Lung (tissue), 12 donors: ENCODE measurements around the gene ACSF3. TPM values are rescaled to one million over a fixed set of nuclear protein-coding genes. Genes with fewer than 3 reads are reported as not detected.

Experiments
- ATAC-seq: fragments of 200-7000 bp; cut with Tn5 transposase; one replicate; pipeline ENCODE4 v1.9.1; 2020; ENCODE audit warnings: moderate number of reproducible peaks; ENCODE audit not compliant: insufficient read depth, low FRiP score
- DNase-seq, 3 donors: peaks; one replicate each; pipeline ENCODE4 v3.0.0-alpha.2; 2013 to 2017
- H3K27ac ChIP-seq, 2 donors: one replicate each; pipeline ENCODE4 v1.5.1; 2013; ENCODE audit warnings: mild to moderate bottlenecking in 2 of 2, moderate library complexity in 2 of 2, control low read depth in 1 of 2, inconsistent platforms in 1 of 2, low read depth in 1 of 2, low read length in 1 of 2
- H3K27me3 ChIP-seq, 3 donors: one replicate each; pipeline ENCODE4 v1.5.1; 2013; ENCODE audit warnings: low read length in 2 of 3; ENCODE audit not compliant: control insufficient read depth in 3 of 3, insufficient read depth in 3 of 3
- H3K36me3 ChIP-seq, 4 donors: one replicate each; pipeline ENCODE4 v1.5.1; 2013; ENCODE audit warnings: low read length in 4 of 4, mild to moderate bottlenecking in 1 of 4, moderate library complexity in 1 of 4; ENCODE audit not compliant: control insufficient read depth in 4 of 4, insufficient read depth in 4 of 4
- H3K4me1 ChIP-seq, 5 donors: one replicate each; pipeline ENCODE4 v1.5.1; 2013; ENCODE audit warnings: low read length in 5 of 5, mild to moderate bottlenecking in 2 of 5, moderate library complexity in 1 of 5; ENCODE audit not compliant: control insufficient read depth in 5 of 5, insufficient read depth in 5 of 5
- H3K4me3 ChIP-seq: one replicate; pipeline ENCODE4 v1.5.1; 2013; ENCODE audit warnings: mild to moderate bottlenecking, control low read depth, moderate library complexity
- H3K9ac ChIP-seq, 2 donors: one replicate each; pipeline ENCODE4 v1.5.1; 2013; ENCODE audit warnings: low read length in 2 of 2, control low read depth in 1 of 2; ENCODE audit not compliant: insufficient read depth in 1 of 2
- H3K9me3 ChIP-seq, 4 donors: one replicate each; pipeline ENCODE4 v1.5.1; 2013; ENCODE audit warnings: low read length in 3 of 4, mild to moderate bottlenecking in 1 of 4, moderate library complexity in 1 of 4; ENCODE audit not compliant: control insufficient read depth in 4 of 4, insufficient read depth in 3 of 4
- CTCF ChIP-seq: IDR thresholded peaks from 2 replicates; pipeline ENCODE4 v1.5.1; 2012; ENCODE audit warnings: mild to moderate bottlenecking; ENCODE audit errors: control extremely low read depth, extremely low read depth
- WGBS, 2 donors: extraction: QIAGEN DNeasy Blood & Tissue Kit; methylation state at CpG; one replicate each; pipeline ENCODE4 v1.1.7; 2013; 5-methylcytosine and 5-hydroxymethylcytosine counted together
- polyA plus RNA-seq, 2 donors: library from polyadenylated mRNA; stranded (reverse); fragments of 200-250 nt; gene quantifications; one replicate each; pipeline ENCODE4 v1.2.1, GENCODE V29; 2013
- total RNA-seq, 2 donors: library from RNA; depleted of rRNA in 1 of 2; stranded (reverse); fragments of >200 nt in 1 of 2; gene quantifications; one replicate each; pipeline ENCODE4 v1.2.1, GENCODE V29; 2014 to 2021
- donor health status: control.
- donor health status: control.
- donor health status: Bipolar disorder and iron deficiency.
- donor health status: healthy.
- donor health status: DM: yes; HTN: yes; CAD: no.

Gene ACSF3
- total and polyA plus RNA-seq, 4 donors: 17.4 to 33.6 (median 31.2) TPM

GRCh38 chr16:89096042-89096717 lies 2.5 kb downstream of the ACSF3 start:
- H3K9ac ChIP-seq: no peak overlapping the region
- ATAC-seq: no peak
- H3K36me3 ChIP-seq: peaks cover 0 to 9% (median 0%) of the 10 kb centered on the region in 4 donors
- TF ChIP-seq CTCF: no peak
- WGBS, 2 donors: 86 to 90% methylated on average over 20 of the region's 20 CpGs
- H3K9me3 ChIP-seq: no peaks in the 10 kb centered on the region
- DNase-seq: no peak
- peak overlapping the region in 1 of 2 donors; percentile 61 for H3K27ac ChIP-seq
- no peak overlapping the region for H3K4me3 ChIP-seq
- H3K4me1 ChIP-seq: peaks cover 0 to 17% (median 4%) of the 10 kb centered on the region in 5 donors
- peaks cover 0 to 2% (median 0%) of the 10 kb centered on the region in 3 donors for H3K27me3 ChIP-seq

GRCh38 chr16:89096768-89097391 lies 3.2 kb downstream of the ACSF3 start:
- no peak for TF ChIP-seq CTCF
- Histone ChIP-seq H3K27ac (peak overlapping the region in 1 of 2 donors; percentile 61), H3K27me3 (peaks cover 0 to 2% (median 0%) of the 10 kb centered on the region in 3 donors), H3K9ac (no peak overlapping the region), H3K4me3 (no peak overlapping the region), H3K36me3 (peaks cover 0 to 16% (median 0%) of the 10 kb centered on the region in 4 donors), H3K4me1 (peaks cover 0 to 17% (median 4%) of the 10 kb centered on the region in 5 donors), H3K9me3 (no peaks in the 10 kb centered on the region)
- peak in 1 of 3 donors; percentile 22 for DNase-seq
- WGBS, 2 donors: 69 to 72% methylated on average over 24 of the region's 24 CpGs
- no peak for ATAC-seq

GRCh38 chr16:89097392-89097772 lies 3.7 kb downstream of the ACSF3 start:
- no peak for TF ChIP-seq CTCF
- peaks cover 0 to under 1% (median 0%) of the 10 kb centered on the region in 3 donors for H3K27me3 ChIP-seq
- H3K36me3 ChIP-seq: peaks cover 0 to 20% (median under 1%) of the 10 kb centered on the region in 4 donors
- no peak overlapping the region for H3K4me3 ChIP-seq
- ATAC-seq (no peak), DNase-seq (no peak)
- H3K27ac ChIP-seq: no peak overlapping the region
- H3K9me3 ChIP-seq: no peaks in the 10 kb centered on the region
- H3K4me1 ChIP-seq: peaks cover 0 to 17% (median 4%) of the 10 kb centered on the region in 5 donors
- 65 to 78% methylated on average over 14 of the region's 14 CpGs for WGBS, 2 donors
- no peak overlapping the region for H3K9ac ChIP-seq
